ENCODE data around the gene CEP43. TPM values are rescaled to one million over a fixed set of nuclear protein-coding genes. Genes with fewer than 3 reads are reported as not detected.

The CEP43 gene
- total RNA-seq, 1 donor from 2014 or later = 10.7 TPM

DNA sequence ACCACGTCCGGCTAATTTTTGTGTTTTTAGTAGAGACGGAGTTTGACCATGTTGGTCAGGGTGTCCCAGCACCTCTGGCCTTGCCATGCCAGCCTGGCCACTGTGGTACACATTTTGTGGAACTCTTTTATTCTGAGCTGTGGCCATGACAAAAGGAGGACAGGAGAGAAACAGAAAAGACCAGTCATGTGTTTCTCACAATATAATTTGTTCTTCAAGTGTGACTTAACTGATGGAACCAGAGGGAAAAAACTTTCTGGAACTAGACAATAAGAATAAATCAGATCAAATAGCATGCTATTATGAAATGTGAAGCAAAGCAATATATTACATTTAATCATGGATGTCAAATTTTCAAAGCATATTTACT, 38.6 kb upstream of the CEP43 start:
- Histone ChIP-seq H3K27me3 (no peaks in the 10 kb centered on the region), H3K4me3 (no peak overlapping the region), H3K9me3 (no peaks in the 10 kb centered on the region), H3K4me1 (peaks cover 20% of the 10 kb centered on the region), H3K27ac (no peak overlapping the region), H3K36me3 (no peaks in the 10 kb centered on the region)
- intact Hi-C loops (cut with DNase I) = no loop called here
- TF ChIP-seq, protein P1, sequence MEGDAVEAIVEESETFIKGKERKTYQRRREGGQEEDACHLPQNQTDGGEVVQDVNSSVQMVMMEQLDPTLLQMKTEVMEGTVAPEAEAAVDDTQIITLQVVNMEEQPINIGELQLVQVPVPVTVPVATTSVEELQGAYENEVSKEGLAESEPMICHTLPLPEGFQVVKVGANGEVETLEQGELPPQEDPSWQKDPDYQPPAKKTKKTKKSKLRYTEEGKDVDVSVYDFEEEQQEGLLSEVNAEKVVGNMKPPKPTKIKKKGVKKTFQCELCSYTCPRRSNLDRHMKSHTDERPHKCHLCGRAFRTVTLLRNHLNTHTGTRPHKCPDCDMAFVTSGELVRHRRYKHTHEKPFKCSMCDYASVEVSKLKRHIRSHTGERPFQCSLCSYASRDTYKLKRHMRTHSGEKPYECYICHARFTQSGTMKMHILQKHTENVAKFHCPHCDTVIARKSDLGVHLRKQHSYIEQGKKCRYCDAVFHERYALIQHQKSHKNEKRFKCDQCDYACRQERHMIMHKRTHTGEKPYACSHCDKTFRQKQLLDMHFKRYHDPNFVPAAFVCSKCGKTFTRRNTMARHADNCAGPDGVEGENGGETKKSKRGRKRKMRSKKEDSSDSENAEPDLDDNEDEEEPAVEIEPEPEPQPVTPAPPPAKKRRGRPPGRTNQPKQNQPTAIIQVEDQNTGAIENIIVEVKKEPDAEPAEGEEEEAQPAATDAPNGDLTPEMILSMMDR (IDR thresholded peaks at IDR 0.05) = no peak
- ATAC-seq (no peak), DNase-seq (no peak)

DNA sequence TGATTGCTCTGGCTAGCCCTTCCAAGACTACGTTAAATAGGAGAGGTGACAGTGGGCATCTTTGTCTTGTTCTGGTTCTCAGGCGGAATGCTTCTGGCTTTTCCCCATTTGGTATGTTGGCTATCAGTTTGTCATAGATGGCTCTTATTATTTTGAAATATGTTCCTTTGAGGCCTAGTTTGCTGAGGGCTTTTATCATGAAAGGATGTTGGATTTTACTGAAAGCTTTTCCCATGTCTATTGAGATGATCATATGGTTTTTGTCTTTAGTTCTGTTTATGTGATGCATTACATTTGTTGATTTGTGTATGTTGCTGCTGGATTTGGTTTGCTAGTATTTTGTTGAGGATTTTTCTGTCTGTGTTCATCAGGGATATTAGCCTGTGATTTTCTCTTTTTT, 32.9 kb upstream of the CEP43 start:
- ATAC-seq = no peak
- H3K27me3 ChIP-seq = no peaks in the 10 kb centered on the region
- no peaks in the 10 kb centered on the region for H3K9me3 ChIP-seq
- intact Hi-C loops (cut with DNase I) = no loop called here
- no peaks in the 10 kb centered on the region for H3K4me1 ChIP-seq
- H3K27ac ChIP-seq = no peak overlapping the region
- no peaks in the 10 kb centered on the region for H3K36me3 ChIP-seq
- no peak overlapping the region for H3K4me3 ChIP-seq
- TF ChIP-seq, protein P1 (IDR thresholded peaks at IDR 0.05) = no peak
- no peak for DNase-seq

DNA sequence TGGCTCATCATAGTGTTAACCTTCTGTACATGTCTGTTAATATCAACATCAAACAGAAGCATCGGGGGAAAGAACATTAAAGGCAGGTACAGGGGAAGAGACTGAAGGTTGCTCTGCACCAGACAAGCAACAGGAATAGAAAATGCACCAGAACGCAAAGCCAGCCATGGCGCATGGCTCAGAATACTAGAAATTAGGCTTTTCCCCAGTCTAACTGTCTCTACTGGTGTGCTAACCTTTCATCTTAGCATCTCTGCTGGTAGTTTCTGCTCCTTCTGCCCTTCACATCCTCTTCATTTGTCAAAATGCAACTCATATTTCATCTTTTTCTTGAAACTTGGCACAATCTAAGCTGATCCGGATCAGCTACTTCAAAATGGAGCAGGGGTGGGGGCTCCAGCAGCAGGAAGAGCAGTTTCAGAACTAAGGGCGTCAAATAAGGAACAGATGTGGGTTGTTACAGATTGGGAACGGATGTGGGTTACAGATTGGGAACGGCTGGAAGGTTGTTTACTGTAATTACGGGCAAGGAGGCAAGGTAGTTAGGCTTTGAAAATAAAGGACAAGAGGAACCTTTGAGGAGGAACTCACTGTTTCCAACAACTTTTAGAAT, 29.7 kb upstream of the CEP43 start:
- no peaks in the 10 kb centered on the region for H3K27me3 ChIP-seq
- DNase-seq = no peak
- intact Hi-C loops (cut with DNase I) = no loop called here
- H3K4me3 ChIP-seq = no peak overlapping the region
- TF ChIP-seq, protein P1 (IDR thresholded peaks at IDR 0.05) = no peak
- H3K36me3 ChIP-seq = no peaks in the 10 kb centered on the region
- ATAC-seq = no peak
- no peaks in the 10 kb centered on the region for H3K9me3 ChIP-seq
- no peaks in the 10 kb centered on the region for H3K4me1 ChIP-seq
- H3K27ac ChIP-seq = no peak overlapping the region

DNA sequence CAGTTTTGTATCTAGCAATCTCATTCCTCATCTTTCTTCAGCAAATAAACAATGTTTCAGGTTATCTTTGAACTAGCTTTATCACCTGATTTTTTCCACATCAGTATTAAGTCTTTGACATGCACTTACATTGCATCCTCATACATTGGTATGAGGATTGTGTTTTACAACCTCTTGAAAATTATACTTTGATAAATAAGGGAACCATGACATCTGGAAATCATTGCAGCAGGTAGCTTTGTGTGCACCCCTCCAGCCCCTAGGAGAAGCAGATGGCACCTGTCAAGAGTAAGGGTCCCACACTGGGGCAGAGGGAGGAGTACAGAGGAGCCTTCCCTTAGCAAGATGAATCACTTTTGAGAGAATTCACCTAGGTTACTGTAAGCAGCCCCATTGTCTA, 29.1 kb upstream of the CEP43 start:
- Histone ChIP-seq H3K9me3 (no peaks in the 10 kb centered on the region), H3K4me3 (no peak overlapping the region), H3K4me1 (no peaks in the 10 kb centered on the region), H3K27ac (no peak overlapping the region), H3K27me3 (no peaks in the 10 kb centered on the region), H3K36me3 (no peaks in the 10 kb centered on the region)
- intact Hi-C loops (cut with DNase I) = no loop called here
- DNase-seq (no peak), ATAC-seq (no peak)
- TF ChIP-seq, protein P1 (IDR thresholded peaks at IDR 0.05) = no peak

DNA sequence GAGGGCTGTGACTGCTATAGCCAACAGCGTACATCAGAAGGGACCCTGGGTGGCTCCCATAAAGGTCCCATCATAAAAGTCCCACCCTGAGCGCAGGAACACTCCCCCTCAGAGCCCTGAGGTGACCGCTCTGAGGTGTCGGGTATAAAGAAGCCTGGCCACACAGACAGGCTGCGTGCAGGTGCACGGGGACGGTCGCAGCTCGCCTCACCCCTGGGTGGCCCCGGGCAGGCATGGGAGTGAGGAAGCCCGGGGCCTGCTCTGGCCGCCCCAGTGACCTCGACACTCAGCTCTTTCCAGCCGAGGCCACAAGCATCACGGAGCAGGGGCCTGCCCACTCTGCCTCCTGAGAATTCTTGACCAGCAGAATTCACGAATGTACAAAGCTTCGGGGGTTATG, 28.4 kb upstream of the CEP43 start:
- H3K36me3 ChIP-seq = no peaks in the 10 kb centered on the region
- H3K4me1 ChIP-seq = no peaks in the 10 kb centered on the region
- no peaks in the 10 kb centered on the region for H3K27me3 ChIP-seq
- intact Hi-C loops (cut with DNase I) = no loop called here
- H3K27ac ChIP-seq = no peak overlapping the region
- ATAC-seq = no peak
- TF ChIP-seq, protein P1 (IDR thresholded peaks at IDR 0.05) = no peak
- H3K9me3 ChIP-seq = no peaks in the 10 kb centered on the region
- no peak for DNase-seq
- H3K4me3 ChIP-seq = no peak overlapping the region

DNA sequence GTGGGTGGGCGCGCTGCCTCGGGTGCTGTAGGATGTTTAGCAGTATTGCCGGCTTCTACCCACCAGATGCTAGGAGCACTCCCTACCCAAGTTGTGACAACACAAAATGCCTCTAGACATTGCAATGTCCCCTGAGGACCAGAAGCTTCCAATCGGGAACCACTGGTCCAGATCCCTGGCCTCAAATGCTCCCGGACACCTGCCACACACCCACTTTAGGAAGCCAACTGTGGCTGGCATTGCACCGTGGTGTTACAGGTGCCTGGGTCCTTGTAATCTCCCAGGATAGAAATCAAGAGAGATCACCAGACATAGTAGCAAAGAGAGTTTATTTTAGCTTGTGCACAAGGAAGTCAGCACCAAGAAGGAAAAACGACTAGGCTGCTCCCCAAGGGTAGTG, 27.9 kb upstream of the CEP43 start:
- H3K36me3 ChIP-seq = no peaks in the 10 kb centered on the region
- no peaks in the 10 kb centered on the region for H3K27me3 ChIP-seq
- DNase-seq = no peak
- intact Hi-C loops (cut with DNase I) = no loop called here
- ATAC-seq = no peak
- H3K4me1 ChIP-seq = no peaks in the 10 kb centered on the region
- H3K9me3 ChIP-seq = no peaks in the 10 kb centered on the region
- TF ChIP-seq, protein P1 (IDR thresholded peaks at IDR 0.05) = no peak
- H3K27ac ChIP-seq = no peak overlapping the region
- no peak overlapping the region for H3K4me3 ChIP-seq
